Tibial nerve (tissue), 4 donors: ENCODE results near the gene STK38L.

Experiments
- EP300 ChIP-seq, 2 donors: sonication (generic); formaldehyde crosslinking; IDR thresholded peaks; one replicate each; pipeline ENCODE4 v1.6.1; 2017; ENCODE audit warnings: antibody characterized with exemption in 2 of 2, mild to moderate bottlenecking in 1 of 2
- POLR2A ChIP-seq, 2 donors: fragments of 450-650 bp; IDR thresholded peaks; one replicate each; pipeline ENCODE4 v1.6.1; 2017; ENCODE audit warnings: antibody characterized with exemption in 2 of 2, mild to moderate bottlenecking in 2 of 2, moderate library complexity in 2 of 2
- TF ChIP-seq, protein P1 (sequence below), 5 experiments: fragments of 200-600 bp in 3 of 5; fragments of 450-650 bp in 2 of 5; sonication (generic) in 3 of 5; IDR thresholded peaks; one replicate each; pipeline ENCODE4 v1.5.1; 2016 to 2019; ENCODE audit warnings: antibody characterized with exemption in 5 of 5, mild to moderate bottlenecking in 3 of 5, moderate library complexity in 2 of 5

GRCh38 chr12:27347779-27348178 lies 103.7 kb downstream of the STK38L start:
- TF ChIP-seq, protein P1, sequence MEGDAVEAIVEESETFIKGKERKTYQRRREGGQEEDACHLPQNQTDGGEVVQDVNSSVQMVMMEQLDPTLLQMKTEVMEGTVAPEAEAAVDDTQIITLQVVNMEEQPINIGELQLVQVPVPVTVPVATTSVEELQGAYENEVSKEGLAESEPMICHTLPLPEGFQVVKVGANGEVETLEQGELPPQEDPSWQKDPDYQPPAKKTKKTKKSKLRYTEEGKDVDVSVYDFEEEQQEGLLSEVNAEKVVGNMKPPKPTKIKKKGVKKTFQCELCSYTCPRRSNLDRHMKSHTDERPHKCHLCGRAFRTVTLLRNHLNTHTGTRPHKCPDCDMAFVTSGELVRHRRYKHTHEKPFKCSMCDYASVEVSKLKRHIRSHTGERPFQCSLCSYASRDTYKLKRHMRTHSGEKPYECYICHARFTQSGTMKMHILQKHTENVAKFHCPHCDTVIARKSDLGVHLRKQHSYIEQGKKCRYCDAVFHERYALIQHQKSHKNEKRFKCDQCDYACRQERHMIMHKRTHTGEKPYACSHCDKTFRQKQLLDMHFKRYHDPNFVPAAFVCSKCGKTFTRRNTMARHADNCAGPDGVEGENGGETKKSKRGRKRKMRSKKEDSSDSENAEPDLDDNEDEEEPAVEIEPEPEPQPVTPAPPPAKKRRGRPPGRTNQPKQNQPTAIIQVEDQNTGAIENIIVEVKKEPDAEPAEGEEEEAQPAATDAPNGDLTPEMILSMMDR (IDR thresholded peaks at IDR 0.05): no peak
- TF ChIP-seq EP300 (IDR thresholded peaks at IDR 0.05) (no peak), POLR2A (IDR thresholded peaks at IDR 0.05) (no peak)
